SK-N-SH treated with all-trans-retinoic acid at 6 μM for 48 hours (cell line): ENCODE measurements around the gene DHRS12.

ENCODE experiments used
- ATAC-seq: fragments of 200-7000 bp; cut with Tn5 transposase; 3 replicates; pipeline ENCODE4 v1.9.1; 2020; ENCODE audit warnings: mild to moderate bottlenecking, moderate library complexity
- ARNTL ChIP-seq: fragments of 450-650 bp; formaldehyde crosslinking; IDR thresholded peaks from 2 replicates; pipeline ENCODE4 v1.5.0; 2020; ENCODE audit warnings: low read depth, mild to moderate bottlenecking, moderate library complexity, borderline replicate concordance
- BACH2 ChIP-seq: fragments of 250-450 bp; sonication (Bioruptor Pico); IDR thresholded peaks from 2 replicates; pipeline ENCODE4 v1.9.0; 2021; ENCODE audit warnings: mild to moderate bottlenecking, borderline replicate concordance
- CREB5 ChIP-seq: fragments of 250-450 bp; sonication (Bioruptor Pico); IDR thresholded peaks from 2 replicates; pipeline ENCODE4 v1.5.1; 2020; ENCODE audit warnings: low read depth, mild to moderate bottlenecking, moderate library complexity
- CSRNP3 ChIP-seq: fragments of 250-450 bp; sonication (Bioruptor Pico); IDR thresholded peaks from 2 replicates; pipeline ENCODE4 v1.5.1; 2021; ENCODE audit warnings: mild to moderate bottlenecking, moderate library complexity
- ESRRG ChIP-seq: fragments of 250-450 bp; sonication (Bioruptor Pico); IDR thresholded peaks from 2 replicates; pipeline ENCODE4 v1.6.1; 2021; ENCODE audit warnings: mild to moderate bottlenecking
- GLIS3 ChIP-seq: fragments of 250-450 bp; sonication (Bioruptor Pico); IDR thresholded peaks from 2 replicates; pipeline ENCODE4 v1.5.0; 2020; ENCODE audit warnings: mild to moderate bottlenecking, moderate library complexity
- ISL1 ChIP-seq: fragments of 250-450 bp; sonication (Bioruptor Pico); IDR thresholded peaks from 2 replicates; pipeline ENCODE4 v2.1.2; 2022; ENCODE audit warnings: mild to moderate bottlenecking, moderate library complexity
- OSR1 ChIP-seq: fragments of 250-450 bp; sonication (Bioruptor Pico); IDR thresholded peaks from 2 replicates; pipeline ENCODE4 v1.8.0; 2022; ENCODE audit warnings: moderate library complexity, mild to moderate bottlenecking, inconsistent platforms
- PATZ1 ChIP-seq: fragments of 250-450 bp; sonication (Bioruptor Pico); IDR thresholded peaks from 2 replicates; pipeline ENCODE4 v1.8.0; 2020; ENCODE audit warnings: mild to moderate bottlenecking, moderate library complexity, borderline replicate concordance
- POU6F1 ChIP-seq: fragments of 250-450 bp; sonication (Bioruptor Pico); IDR thresholded peaks from 2 replicates; pipeline ENCODE4 v1.8.0; 2021; ENCODE audit warnings: low read depth, mild to moderate bottlenecking, moderate library complexity, borderline replicate concordance
- PPARA ChIP-seq: fragments of 250-450 bp; sonication (Bioruptor Pico); IDR thresholded peaks from 2 replicates; pipeline ENCODE4 v1.5.0; 2020; ENCODE audit warnings: mild to moderate bottlenecking, borderline replicate concordance
- RARB ChIP-seq: fragments of 250-450 bp; sonication (Bioruptor Pico); IDR thresholded peaks from 2 replicates; pipeline ENCODE4 v1.8.0; 2021; ENCODE audit warnings: mild to moderate bottlenecking, moderate library complexity
- SNAI2 ChIP-seq: fragments of 250-450 bp; sonication (Bioruptor Pico); IDR thresholded peaks from 2 replicates; pipeline ENCODE4 v1.5.0; 2020; ENCODE audit warnings: mild to moderate bottlenecking, moderate library complexity
- TCF4 ChIP-seq: fragments of 250-450 bp; sonication (Bioruptor Pico); IDR thresholded peaks from 2 replicates; pipeline ENCODE4 v1.8.0; 2021; ENCODE audit warnings: mild to moderate bottlenecking, moderate library complexity, borderline replicate concordance
- TOX ChIP-seq: fragments of 250-450 bp; sonication (Bioruptor Pico); IDR thresholded peaks from 2 replicates; pipeline ENCODE4 v1.8.0; 2021; ENCODE audit warnings: mild to moderate bottlenecking, moderate library complexity, borderline replicate concordance
- TSHZ2 ChIP-seq: fragments of 250-450 bp; sonication (Bioruptor Pico); IDR thresholded peaks from 2 replicates; pipeline ENCODE4 v1.5.0; 2020; ENCODE audit warnings: mild to moderate bottlenecking, moderate library complexity
- ZC3H10 ChIP-seq: fragments of 250-450 bp; sonication (Bioruptor Pico); IDR thresholded peaks from 2 replicates; pipeline ENCODE4 v1.5.1; 2021; ENCODE audit warnings: mild to moderate bottlenecking, moderate library complexity
- ZFP3 ChIP-seq: fragments of 250-450 bp; sonication (Bioruptor Pico); IDR thresholded peaks from 2 replicates; pipeline ENCODE4 v1.5.0; 2020; ENCODE audit warnings: mild to moderate bottlenecking, moderate library complexity
- ZFP30 ChIP-seq: fragments of 450-650 bp; formaldehyde crosslinking; IDR thresholded peaks from 2 replicates; pipeline ENCODE4 v1.5.0; 2022; ENCODE audit warnings: mild to moderate bottlenecking, moderate library complexity
- ZNF565 ChIP-seq: fragments of 450-650 bp; formaldehyde crosslinking; conservative IDR thresholded peaks from 2 replicates; pipeline ENCODE4 v1.5.0; 2020; ENCODE audit warnings: low read depth, mild to moderate bottlenecking, moderate library complexity
- ZNF70 ChIP-seq: fragments of 450-650 bp; formaldehyde crosslinking; IDR thresholded peaks from 2 replicates; pipeline ENCODE4 v1.5.0; 2020; ENCODE audit warnings: mild to moderate bottlenecking, moderate library complexity
- ZNF8 ChIP-seq: fragments of 450-650 bp; formaldehyde crosslinking; IDR thresholded peaks from 2 replicates; pipeline ENCODE4 v1.5.0; 2020; ENCODE audit warnings: mild to moderate bottlenecking, moderate library complexity

The DHRS12 gene

GRCh38 chr13:51758691-51759090 lies 45.3 kb downstream of the DHRS12 start:
- TF ChIP-seq OSR1 (CRISPR knock-in tag), result no peak
- no peak for TF ChIP-seq ESRRG (CRISPR knock-in tag)
- no peak for TF ChIP-seq ZC3H10 (CRISPR knock-in tag)
- TF ChIP-seq CSRNP3 (CRISPR knock-in tag), result no peak
- ATAC-seq, result no peak

GRCh38 chr13:51756651-51757050 lies 47.3 kb downstream of the DHRS12 start:
- no peak for TF ChIP-seq TSHZ2 (CRISPR knock-in tag)
- no peak for TF ChIP-seq ARNTL
- TF ChIP-seq RARB (CRISPR knock-in tag), result no peak
- no peak for TF ChIP-seq ZFP3 (CRISPR knock-in tag)
- TF ChIP-seq GLIS3 (CRISPR knock-in tag), result no peak
- TF ChIP-seq PPARA, result no peak
- TF ChIP-seq ZFP30 (CRISPR knock-in tag), result no peak
- TF ChIP-seq ZNF70 (CRISPR knock-in tag), result no peak
- no peak for TF ChIP-seq TOX (CRISPR knock-in tag)
- TF ChIP-seq TCF4, result no peak
- no peak for TF ChIP-seq PATZ1 (CRISPR knock-in tag)
- TF ChIP-seq CREB5 (CRISPR knock-in tag), result no peak
- TF ChIP-seq BACH2 (CRISPR knock-in tag), result no peak
- no peak for TF ChIP-seq ZNF8 (CRISPR knock-in tag)
- no peak for TF ChIP-seq SNAI2 (CRISPR knock-in tag)
- no peak for TF ChIP-seq ZC3H10 (CRISPR knock-in tag)
- TF ChIP-seq ISL1 (CRISPR knock-in tag), result no peak
- no peak for TF ChIP-seq POU6F1 (CRISPR knock-in tag)
- no peak for TF ChIP-seq ESRRG (CRISPR knock-in tag)
- TF ChIP-seq ZNF565 (CRISPR knock-in tag), result no peak
- no peak for ATAC-seq
